Measurements from ENCODE around the gene ITGA3.

The ITGA3 gene

GRCh38 chr17:50112694-50113093, 56.8 kb downstream of the ITGA3 start:
- DNase-seq: no peak

- no peak for DNase-seq
Measured at GRCh38 chr17:50113624-50114320, 57.9 kb downstream of the ITGA3 start.

GRCh38 chr17:50114401-50114800, 58.5 kb downstream of the ITGA3 start:
- DNase-seq: no peak

GRCh38 chr17:50114849-50115357, 59.0 kb downstream of the ITGA3 start:
- DNase-seq: peak; percentile 49 to 53

- DNase-seq: no peak
Measured at GRCh38 chr17:50115756-50116155, 59.8 kb downstream of the ITGA3 start.

- peak; percentile 71 to 79 for DNase-seq
Measured at GRCh38 chr17:50117202-50118051, 61.5 kb downstream of the ITGA3 start.

- no peak for DNase-seq
Measured at GRCh38 chr17:50118076-50118827, 62.3 kb downstream of the ITGA3 start.

- DNase-seq: no peak
Measured at GRCh38 chr17:50118828-50119218, 62.9 kb downstream of the ITGA3 start.

- DNase-seq: no peak
Measured at GRCh38 chr17:50120475-50121253, 64.8 kb downstream of the ITGA3 start.

- no peak for DNase-seq
Measured at GRCh38 chr17:50122945-50123344, 67.0 kb downstream of the ITGA3 start.

GRCh38 chr17:50123649-50124349, 67.9 kb downstream of the ITGA3 start:
- no peak for DNase-seq

GRCh38 chr17:50125420-50125997, 69.6 kb downstream of the ITGA3 start:
- DNase-seq: no peak

GRCh38 chr17:50127697-50128361, 71.9 kb downstream of the ITGA3 start:
- no peak for DNase-seq

GRCh38 chr17:50128441-50129352, 72.8 kb downstream of the ITGA3 start:
- DNase-seq: peak in 1 of 2 experiments; percentile 23

GRCh38 chr17:50129353-50129727, 73.4 kb downstream of the ITGA3 start:
- DNase-seq: peak in 1 of 2 experiments; percentile 21

- peak; percentile 38 to 50 for DNase-seq
Measured at GRCh38 chr17:50129728-50130558, 74.0 kb downstream of the ITGA3 start, which contains the start of gene SAMD14. Gene SAMD14, minus strand, starts transcription at chr17:50130160. Its CDS starts 5,201 bp downstream, at chr17:50124959.

- peak in 1 of 2 experiments; percentile 40 for DNase-seq
Measured at GRCh38 chr17:50130559-50131305, 74.8 kb downstream of the ITGA3 start.

Data from activated T-cell treated with anti-CD3 and anti-CD28 coated beads, Interleukin-2, amount 50 U/mL, for 48 hours (primary cell).